Trophoblast cell (in vitro differentiated cells and primary cell): ENCODE results near the gene COX7A2L.
"Not testable (repeated sequence)": the region's sequence is repeated elsewhere in the genome, so short reads cannot be mapped to it uniquely, and the experiment has no call there.

Experiments used
- DNase-seq, 2 donors: peaks; one replicate each; pipeline ENCODE4 v3.0.0-alpha.2; 2016
- H2AFZ ChIP-seq: 2 replicates; pipeline ENCODE4 v1.6.1; 2013; ENCODE audit warnings: low read length, moderate library complexity, mild to moderate bottlenecking; ENCODE audit not compliant: insufficient read depth, poor library complexity
- H2AK5ac ChIP-seq: 2 replicates; pipeline ENCODE4 v1.6.1; 2013; ENCODE audit warnings: mild to moderate bottlenecking, low read length
- H2BK120ac ChIP-seq: 2 replicates; pipeline ENCODE4 v1.6.1; 2013; ENCODE audit warnings: low read length, mild to moderate bottlenecking, moderate library complexity; ENCODE audit not compliant: insufficient read depth, poor library complexity
- H2BK12ac ChIP-seq: 2 replicates; pipeline ENCODE4 v1.6.1; 2013; ENCODE audit warnings: mild to moderate bottlenecking, low read length, moderate library complexity
- H2BK5ac ChIP-seq: 2 replicates; pipeline ENCODE4 v1.6.1; 2013; ENCODE audit warnings: low read length, low read depth, moderate library complexity, mild to moderate bottlenecking; ENCODE audit not compliant: poor library complexity
- H3K14ac ChIP-seq: 2 replicates; pipeline ENCODE4 v1.6.1; 2013; ENCODE audit warnings: mild to moderate bottlenecking, low read length
- H3K18ac ChIP-seq: 2 replicates; pipeline ENCODE4 v1.6.1; 2013; ENCODE audit warnings: mild to moderate bottlenecking, low read length
- H3K23ac ChIP-seq: 2 replicates; pipeline ENCODE4 v1.6.1; 2013; ENCODE audit warnings: low read length
- H3K27ac ChIP-seq: 2 replicates; pipeline ENCODE4 v1.5.1; 2013; ENCODE audit warnings: low read depth, mild to moderate bottlenecking, inconsistent platforms, low read length, moderate library complexity
- H3K27me3 ChIP-seq: 2 replicates; pipeline ENCODE4 v1.6.1; 2013; ENCODE audit warnings: inconsistent platforms, mild to moderate bottlenecking, low read length, moderate library complexity; ENCODE audit not compliant: insufficient read depth
- H3K36me3 ChIP-seq, 2 experiments: 1 replicate in 1 of 2; 2 replicates in 1 of 2; pipeline ENCODE4 v1.6.1; 2013; ENCODE audit warnings: low read length in 2 of 2, mild to moderate bottlenecking in 2 of 2, moderate library complexity in 1 of 2; ENCODE audit not compliant: insufficient read depth in 2 of 2, control insufficient read depth in 1 of 2
- H3K4ac ChIP-seq: 2 replicates; pipeline ENCODE4 v1.6.1; 2013; ENCODE audit warnings: low read depth, mild to moderate bottlenecking, low read length, moderate library complexity
- H3K4me1 ChIP-seq, 2 experiments: 1 replicate in 1 of 2; 2 replicates in 1 of 2; pipeline ENCODE4 v1.6.1; 2013; ENCODE audit warnings: low read length in 2 of 2, mild to moderate bottlenecking in 2 of 2, moderate library complexity in 1 of 2; ENCODE audit not compliant: insufficient read depth in 2 of 2, control insufficient read depth in 1 of 2
- H3K4me2 ChIP-seq: 2 replicates; pipeline ENCODE4 v1.6.1; 2013; ENCODE audit warnings: inconsistent platforms, mild to moderate bottlenecking, low read length, moderate library complexity
- H3K4me3 ChIP-seq: 2 replicates; pipeline ENCODE4 v1.5.1; 2013; ENCODE audit warnings: mild to moderate bottlenecking, low read depth, low read length, inconsistent platforms
- H3K79me1 ChIP-seq: one replicate; pipeline ENCODE4 v1.6.1; 2013; ENCODE audit warnings: low read length
- H3K79me2 ChIP-seq: 2 replicates; pipeline ENCODE4 v1.6.1; 2013; ENCODE audit warnings: low read length, mild to moderate bottlenecking; ENCODE audit not compliant: control insufficient read depth, insufficient read depth, poor library complexity
- H3K9ac ChIP-seq: 2 replicates; pipeline ENCODE4 v1.6.1; 2013; ENCODE audit warnings: mild to moderate bottlenecking, low read length
- H3K9me3 ChIP-seq: 2 replicates; pipeline ENCODE4 v1.6.1; 2013; ENCODE audit warnings: low read depth, mild to moderate bottlenecking, control low read depth, inconsistent platforms, low read length; ENCODE audit not compliant: insufficient read depth
- H4K12ac ChIP-seq: 2 replicates; pipeline ENCODE4 v1.6.1; 2013; ENCODE audit warnings: low read depth, mild to moderate bottlenecking, low read length, moderate library complexity
- H4K8ac ChIP-seq: 2 replicates; pipeline ENCODE4 v1.6.1; 2013; ENCODE audit warnings: low read depth, mild to moderate bottlenecking, low read length, moderate library complexity
- H4K91ac ChIP-seq: one replicate; pipeline ENCODE4 v1.6.1; 2013; ENCODE audit warnings: low read depth, mild to moderate bottlenecking, low read length, moderate library complexity
- WGBS: extraction: QIAGEN DNeasy Blood & Tissue Kit; methylation state at CpG from one replicate; pipeline ENCODE4 v1.1.7; 2013; ENCODE audit warnings: missing lambda C conversion rate; ENCODE audit not compliant: insufficient read length, insufficient coverage; ENCODE audit errors: extremely low coverage; 5-methylcytosine and 5-hydroxymethylcytosine counted together

COX7A2L gene

GRCh38 chr2:42401773-42402172, 40.8 kb upstream of the COX7A2L start:
- Histone ChIP-seq H3K4ac (no peak overlapping the region), H4K12ac (no peak overlapping the region), H2BK5ac (no peak overlapping the region), H3K79me2 (no peaks in the 10 kb centered on the region), H3K36me3 (no peaks in the 10 kb centered on the region), H2AK5ac (no peak overlapping the region), H2BK12ac (no peak overlapping the region), H3K27ac (no peak overlapping the region), H2BK120ac (no peak overlapping the region), H3K14ac (no peak overlapping the region), H4K91ac (no peak overlapping the region), H2AFZ (no peak overlapping the region), H3K4me2 (no peak overlapping the region), H3K4me3 (no peak overlapping the region), H3K9me3 (no peaks in the 10 kb centered on the region), H3K18ac (no peak overlapping the region), H4K8ac (no peak overlapping the region), H3K27me3 (no peaks in the 10 kb centered on the region), H3K23ac (no peak overlapping the region), H3K4me1 (no peaks in the 10 kb centered on the region), H3K79me1 (no peaks in the 10 kb centered on the region), H3K9ac (no peak overlapping the region)
- WGBS: no CpG with 5 or more reads among the region's 6 CpGs
- no peak for DNase-seq

GRCh38 chr2:42398052-42398451, 37.0 kb upstream of the COX7A2L start:
- H2BK5ac ChIP-seq, H3K18ac ChIP-seq, DNase-seq, H2BK12ac ChIP-seq, H3K4me2 ChIP-seq, H4K12ac ChIP-seq, H3K14ac ChIP-seq, H3K79me1 ChIP-seq, H2AK5ac ChIP-seq, H3K27me3 ChIP-seq, H3K4ac ChIP-seq, H3K4me1 ChIP-seq, H3K79me2 ChIP-seq, H2BK120ac ChIP-seq, H4K8ac ChIP-seq, H3K36me3 ChIP-seq, H3K9me3 ChIP-seq, H3K9ac ChIP-seq, H2AFZ ChIP-seq, H4K91ac ChIP-seq, H3K23ac ChIP-seq, H3K27ac ChIP-seq, H3K4me3 ChIP-seq: not testable (repeated sequence)
- WGBS: no CpG with 5 or more reads among the region's 11 CpGs

- not testable (repeated sequence) for H3K27ac ChIP-seq, H4K12ac ChIP-seq, H3K9me3 ChIP-seq, H3K27me3 ChIP-seq, H3K4me2 ChIP-seq, H2AFZ ChIP-seq, H2BK12ac ChIP-seq, H2BK120ac ChIP-seq, H3K4me1 ChIP-seq, H4K91ac ChIP-seq, H3K79me1 ChIP-seq, H2AK5ac ChIP-seq, H3K79me2 ChIP-seq, H4K8ac ChIP-seq, H3K4ac ChIP-seq, H3K9ac ChIP-seq, H3K23ac ChIP-seq, H3K36me3 ChIP-seq, H3K4me3 ChIP-seq, H3K18ac ChIP-seq, DNase-seq, H2BK5ac ChIP-seq, H3K14ac ChIP-seq
- WGBS: no CpG with 5 or more reads among the region's 3 CpGs
Measured at GRCh38 chr2:42393320-42393719, 32.3 kb upstream of the COX7A2L start.

- H2BK12ac ChIP-seq: no peak overlapping the region
- no peak overlapping the region for H2AFZ ChIP-seq
- no peak overlapping the region for H3K23ac ChIP-seq
- no peak overlapping the region for H3K27ac ChIP-seq
- WGBS: no CpG with 5 or more reads among the region's 1 CpG
- H3K4ac ChIP-seq: no peak overlapping the region
- H3K9ac ChIP-seq: no peak overlapping the region
- H3K79me1 ChIP-seq: no peaks in the 10 kb centered on the region
- H2BK5ac ChIP-seq: no peak overlapping the region
- no peak overlapping the region for H2AK5ac ChIP-seq
- no peaks in the 10 kb centered on the region for H3K9me3 ChIP-seq
- no peaks in the 10 kb centered on the region for H3K27me3 ChIP-seq
- no peak overlapping the region for H2BK120ac ChIP-seq
- H3K79me2 ChIP-seq: no peaks in the 10 kb centered on the region
- H3K14ac ChIP-seq: no peak overlapping the region
- no peak overlapping the region for H4K91ac ChIP-seq
- no peak overlapping the region for H4K8ac ChIP-seq
- no peak for DNase-seq
- H3K4me2 ChIP-seq: no peak overlapping the region
- no peaks in the 10 kb centered on the region for H3K4me1 ChIP-seq
- no peak overlapping the region for H3K4me3 ChIP-seq
- no peak overlapping the region for H4K12ac ChIP-seq
- no peaks in the 10 kb centered on the region for H3K36me3 ChIP-seq
- H3K18ac ChIP-seq: no peak overlapping the region
Measured at GRCh38 chr2:42392191-42392590, 31.2 kb upstream of the COX7A2L start.
